Hepatic stellate cell (primary cell): ENCODE results near the gene APEX1.
A peak's percentile ranks its signal among the peaks of the same experiment; 100 is the strongest.
"Not testable (repeated sequence)": the region's sequence is repeated elsewhere in the genome, so short reads cannot be mapped to it uniquely, and the experiment has no call there.

Source experiments
- DNase-seq: peaks from one replicate; pipeline ENCODE4 v3.0.0; 2011; ENCODE audit warnings: low spot score

Gene APEX1

DNA sequence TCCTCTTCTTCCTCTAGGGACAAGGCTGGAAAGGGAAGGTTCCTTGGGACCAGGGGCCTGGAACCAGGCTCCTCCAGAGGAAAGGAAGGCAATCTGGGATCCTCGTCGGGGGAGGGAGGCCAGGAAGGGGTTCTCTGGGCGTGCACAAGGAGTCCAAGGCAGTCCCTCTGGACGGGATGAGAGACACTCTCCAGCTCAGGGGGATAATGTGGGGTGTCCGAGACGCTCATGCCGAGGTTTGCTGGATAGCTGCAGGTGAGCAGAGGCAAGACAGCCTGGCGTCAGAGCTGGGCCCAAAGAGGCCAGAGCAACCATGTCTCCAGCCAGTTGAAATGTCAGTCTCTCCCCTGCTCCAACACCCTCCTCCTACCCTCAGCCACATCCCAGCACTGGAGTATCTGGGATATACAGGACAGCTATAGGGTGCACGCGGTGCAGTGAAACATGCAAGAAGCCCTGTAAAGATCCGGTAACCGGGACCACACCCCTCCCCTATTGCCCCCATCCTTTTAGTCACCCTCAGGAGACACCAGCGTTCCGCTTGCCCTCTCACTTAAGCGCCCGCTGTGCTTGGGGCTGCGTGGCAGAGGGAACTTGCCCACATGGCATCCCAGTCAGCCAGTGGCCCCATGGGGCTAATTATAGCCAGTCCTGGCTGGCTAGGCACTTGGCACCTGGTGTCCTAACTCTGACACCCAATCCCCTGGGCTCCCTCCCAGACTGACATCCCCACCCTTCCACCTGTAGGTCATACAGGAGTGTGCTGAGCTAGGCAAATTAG is 19.3 kb upstream of the APEX1 start, which contains the start of gene KLHL33:
Gene KLHL33 (minus strand): TSS at position 585 of the 781 bp plus-strand sequence. CDS start 355 bp downstream, at position 230.
- no peak for DNase-seq

DNA sequence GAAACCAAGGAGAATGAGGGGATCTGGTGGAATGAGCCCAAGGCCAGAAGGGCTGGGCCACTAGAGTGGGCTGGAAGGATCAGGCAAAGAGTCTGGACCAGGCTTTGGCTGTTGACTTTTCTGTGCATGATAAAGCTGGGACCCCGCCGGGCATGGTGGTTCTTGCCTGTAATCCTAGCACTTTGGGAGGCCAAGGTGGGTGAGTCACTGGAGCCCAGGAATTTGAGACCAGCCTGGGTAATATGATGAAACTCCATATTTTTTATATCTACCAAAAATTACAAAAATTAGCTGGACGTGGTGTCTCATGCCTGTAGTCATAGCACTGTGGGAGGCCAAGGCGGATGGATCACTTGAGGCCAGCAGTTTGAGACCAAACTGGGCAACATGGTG is 18.7 kb upstream of the APEX1 start:
- DNase-seq: no peak

DNA sequence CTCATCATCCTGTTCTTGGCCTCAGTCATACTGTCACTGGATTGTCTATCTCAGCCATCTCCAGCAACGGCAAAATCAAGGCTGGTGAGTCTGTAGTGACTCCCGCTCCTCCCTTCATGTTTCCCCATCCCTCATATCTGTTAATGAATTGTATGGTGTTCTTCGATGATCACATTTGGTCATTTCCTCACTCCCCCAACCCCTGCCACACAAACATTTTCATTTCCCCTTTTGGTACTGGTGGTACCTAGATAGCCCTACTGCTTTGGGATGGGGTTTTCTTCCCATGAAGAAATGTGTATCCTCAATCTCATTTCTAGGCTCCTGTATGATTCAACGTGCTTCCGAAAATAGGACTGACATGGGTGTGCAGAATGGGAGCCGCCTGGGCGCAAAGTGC is 16.4 kb upstream of the APEX1 start:
- no peak for DNase-seq

DNA sequence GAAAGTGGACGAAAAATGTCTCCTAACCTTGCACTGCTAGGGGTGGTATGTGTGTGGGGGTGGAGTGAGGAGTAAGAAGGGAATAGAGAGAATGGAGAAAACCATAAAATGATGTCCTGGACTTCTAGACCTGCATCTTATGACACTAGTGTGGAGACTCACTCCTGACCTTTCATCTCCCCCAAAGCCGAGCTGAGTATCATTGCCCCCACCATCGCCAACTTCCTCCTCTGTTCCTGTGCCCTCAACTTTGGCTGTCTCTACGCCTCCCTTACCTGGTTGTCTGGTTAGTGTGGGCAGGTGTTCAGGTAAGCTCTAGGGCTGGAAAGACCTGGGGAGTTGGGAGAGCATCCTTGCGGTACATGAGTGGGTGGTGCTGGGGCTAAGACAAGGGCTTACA is 14.6 kb upstream of the APEX1 start:
- DNase-seq: no peak

DNA sequence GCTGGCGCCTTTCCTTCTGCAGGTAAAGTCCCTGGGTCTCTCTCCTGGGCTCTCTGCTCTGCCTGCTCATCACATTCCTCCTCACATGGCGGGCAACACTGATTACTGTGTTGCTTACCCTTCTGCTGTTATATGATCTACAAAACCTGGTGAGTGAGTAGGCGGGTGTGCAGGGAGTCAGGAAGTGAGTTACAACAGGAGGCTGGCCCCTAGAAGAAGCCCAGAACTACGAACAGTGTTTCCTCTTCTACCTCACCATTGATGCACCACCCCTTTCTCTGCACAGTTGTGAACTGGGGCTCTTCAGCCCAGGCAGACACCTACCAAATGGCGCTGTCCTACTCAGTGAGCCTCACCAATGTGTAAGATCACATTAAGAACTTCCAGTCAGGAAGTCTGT is 14.1 kb upstream of the APEX1 start:
- no peak for DNase-seq

DNA sequence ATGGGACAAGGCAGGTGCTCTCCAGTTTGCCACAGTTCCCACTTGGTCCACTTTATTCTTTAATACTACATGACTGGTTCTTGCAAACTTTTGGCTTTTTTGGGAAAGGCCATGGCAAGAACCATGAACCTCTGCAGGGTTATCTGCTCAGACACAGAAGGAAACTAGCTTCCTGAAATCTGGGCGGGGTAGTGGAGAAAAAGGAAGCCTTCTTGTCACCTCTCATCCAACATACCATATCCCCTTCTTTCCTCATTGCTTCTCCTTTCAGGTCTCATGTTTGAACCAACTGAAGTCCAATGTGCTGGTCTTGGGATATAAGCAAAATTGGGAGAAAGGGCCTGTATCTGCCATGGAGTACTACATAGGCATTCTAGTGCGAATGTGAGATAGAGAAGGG is 13.6 kb upstream of the APEX1 start:
- no peak for DNase-seq

DNA sequence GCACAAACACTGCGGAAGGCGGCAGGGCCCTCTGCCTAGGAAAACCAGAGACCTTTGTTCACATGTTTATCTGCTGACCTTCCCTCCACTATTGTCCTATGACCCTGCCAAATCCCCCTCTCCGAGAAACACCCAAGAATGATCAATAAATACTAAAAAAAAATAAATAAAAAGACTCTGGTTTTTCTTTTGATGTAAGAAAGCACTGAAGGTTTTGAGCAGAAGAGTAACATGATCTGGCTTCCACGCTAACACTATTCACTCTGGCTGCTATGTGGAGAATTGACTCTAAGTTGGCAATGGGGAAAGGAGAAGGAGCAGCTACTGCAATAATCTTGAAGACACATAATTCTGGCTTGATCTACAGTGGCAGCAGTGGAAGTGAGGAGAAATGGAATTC is 11.4 kb upstream of the APEX1 start:
- not testable (repeated sequence) for DNase-seq

DNA sequence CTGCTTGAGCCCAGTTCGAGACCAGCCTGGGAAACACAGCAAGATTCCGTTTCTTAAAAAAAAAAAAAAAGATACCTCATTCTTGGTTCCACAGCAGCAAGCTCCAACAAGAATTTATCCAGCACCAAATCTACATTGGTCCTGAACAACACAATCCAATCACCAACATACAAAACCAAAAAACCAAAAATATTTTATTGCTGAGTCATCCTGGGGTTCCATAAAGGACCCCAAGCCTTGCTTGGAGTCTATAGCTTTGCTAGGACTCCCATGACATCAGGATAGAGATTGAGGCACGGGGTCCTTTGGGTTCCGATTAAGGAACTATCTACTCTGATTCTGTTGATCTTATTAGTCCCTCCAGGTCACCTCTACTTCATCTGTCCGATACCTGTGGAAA is 8.1 kb upstream of the APEX1 start:
- DNase-seq: no peak

DNA sequence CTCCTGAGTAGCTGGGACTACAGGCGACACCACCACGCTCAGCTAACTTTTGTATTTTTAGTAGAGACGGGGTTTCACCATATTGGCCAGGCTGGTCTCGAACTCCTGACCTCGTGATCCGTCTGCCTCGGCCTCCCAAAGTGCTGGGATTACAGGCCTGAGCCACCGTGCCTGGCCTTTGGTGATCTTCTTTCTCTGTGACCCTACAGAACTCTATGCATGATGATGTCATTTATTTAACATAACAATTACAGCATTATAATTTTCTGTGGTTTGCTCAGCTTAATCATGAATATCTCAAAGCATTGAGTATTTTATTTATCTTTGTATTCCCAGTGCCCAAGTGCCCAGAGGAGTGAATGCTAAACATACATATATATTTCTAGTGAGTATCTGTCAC is 2.2 kb upstream of the APEX1 start:
- not testable (repeated sequence) for DNase-seq

DNA sequence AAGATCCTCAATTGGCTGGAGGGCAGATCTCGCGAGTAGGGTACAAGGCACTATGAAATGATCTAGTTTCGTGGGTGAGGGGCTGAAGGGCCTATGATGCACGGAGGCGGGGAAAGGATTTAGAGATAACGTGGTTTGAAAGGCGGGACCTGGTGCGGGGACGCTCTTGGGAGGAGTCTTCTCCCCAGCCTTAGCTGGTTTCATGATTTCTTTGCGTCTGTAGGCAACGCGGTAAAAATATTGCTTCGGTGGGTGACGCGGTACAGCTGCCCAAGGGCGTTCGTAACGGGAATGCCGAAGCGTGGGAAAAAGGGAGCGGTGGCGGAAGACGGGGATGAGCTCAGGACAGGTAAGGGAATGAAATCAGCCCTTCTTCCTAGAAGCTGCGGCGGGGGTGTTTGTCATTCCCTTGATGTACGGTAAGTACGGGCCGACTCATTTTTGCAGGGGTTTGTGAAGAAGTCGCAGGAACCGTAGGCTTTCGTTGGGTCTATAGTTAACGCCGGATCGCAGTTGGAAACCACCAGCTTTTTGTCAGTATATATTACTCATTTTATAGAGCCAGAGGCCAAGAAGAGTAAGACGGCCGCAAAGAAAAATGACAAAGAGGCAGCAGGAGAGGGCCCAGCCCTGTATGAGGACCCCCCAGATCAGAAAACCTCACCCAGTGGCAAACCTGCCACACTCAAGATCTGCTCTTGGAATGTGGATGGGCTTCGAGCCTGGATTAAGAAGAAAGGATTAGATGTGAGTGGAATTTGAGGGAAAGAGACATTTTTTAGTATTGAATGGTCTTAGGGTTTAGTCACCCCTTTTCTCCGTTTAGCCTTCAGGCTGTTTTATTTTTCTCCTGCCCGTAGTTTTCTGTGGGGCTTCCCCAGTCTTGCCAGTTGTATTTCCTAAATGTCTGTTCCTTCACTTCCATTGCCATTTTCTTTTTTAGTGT is 602 bp downstream of the APEX1 start:
- DNase-seq: peak; percentile 81

DNA sequence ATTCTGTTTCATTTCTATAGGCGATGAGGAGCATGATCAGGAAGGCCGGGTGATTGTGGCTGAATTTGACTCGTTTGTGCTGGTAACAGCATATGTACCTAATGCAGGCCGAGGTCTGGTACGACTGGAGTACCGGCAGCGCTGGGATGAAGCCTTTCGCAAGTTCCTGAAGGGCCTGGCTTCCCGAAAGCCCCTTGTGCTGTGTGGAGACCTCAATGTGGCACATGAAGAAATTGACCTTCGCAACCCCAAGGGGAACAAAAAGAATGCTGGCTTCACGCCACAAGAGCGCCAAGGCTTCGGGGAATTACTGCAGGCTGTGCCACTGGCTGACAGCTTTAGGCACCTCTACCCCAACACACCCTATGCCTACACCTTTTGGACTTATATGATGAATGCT is 1.9 kb downstream of the APEX1 start:
- DNase-seq: no peak

DNA sequence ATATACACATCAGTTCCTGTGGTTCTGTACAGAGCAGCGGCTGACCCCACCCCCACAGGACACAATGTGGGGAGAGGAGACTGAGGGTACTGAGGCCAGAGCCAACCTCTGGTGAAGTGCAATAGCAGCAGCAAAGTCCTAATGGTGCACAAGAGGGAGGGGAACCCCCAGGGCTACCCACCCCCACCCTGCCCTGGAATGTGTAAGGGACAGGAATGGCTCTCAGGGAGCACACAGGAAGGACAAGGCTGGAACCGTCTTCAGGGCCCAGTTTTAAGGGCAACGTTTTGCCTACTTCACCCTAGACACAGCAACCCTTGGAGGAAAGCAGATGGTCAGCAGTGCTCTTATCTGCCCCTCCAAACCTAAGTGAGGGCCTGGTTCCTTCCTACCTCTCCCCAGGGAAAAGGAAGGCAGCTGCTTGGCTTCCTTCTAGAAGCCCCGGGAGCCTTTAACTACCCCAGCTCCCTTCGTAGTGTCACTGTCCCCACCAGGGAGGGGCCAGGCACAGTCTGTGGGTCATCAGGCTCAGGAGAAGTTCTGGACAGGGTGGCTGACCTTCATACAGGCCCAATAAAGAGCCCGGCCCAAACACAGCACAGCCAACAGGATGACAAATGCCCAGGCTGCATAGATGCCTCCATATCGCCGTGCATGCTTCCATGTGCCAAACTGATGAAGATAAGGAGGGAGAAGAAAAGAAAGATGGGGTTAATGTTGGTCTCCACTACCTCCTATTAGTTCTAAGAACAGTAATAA is 3.2 kb downstream of the APEX1 start:
- DNase-seq: no peak

DNA sequence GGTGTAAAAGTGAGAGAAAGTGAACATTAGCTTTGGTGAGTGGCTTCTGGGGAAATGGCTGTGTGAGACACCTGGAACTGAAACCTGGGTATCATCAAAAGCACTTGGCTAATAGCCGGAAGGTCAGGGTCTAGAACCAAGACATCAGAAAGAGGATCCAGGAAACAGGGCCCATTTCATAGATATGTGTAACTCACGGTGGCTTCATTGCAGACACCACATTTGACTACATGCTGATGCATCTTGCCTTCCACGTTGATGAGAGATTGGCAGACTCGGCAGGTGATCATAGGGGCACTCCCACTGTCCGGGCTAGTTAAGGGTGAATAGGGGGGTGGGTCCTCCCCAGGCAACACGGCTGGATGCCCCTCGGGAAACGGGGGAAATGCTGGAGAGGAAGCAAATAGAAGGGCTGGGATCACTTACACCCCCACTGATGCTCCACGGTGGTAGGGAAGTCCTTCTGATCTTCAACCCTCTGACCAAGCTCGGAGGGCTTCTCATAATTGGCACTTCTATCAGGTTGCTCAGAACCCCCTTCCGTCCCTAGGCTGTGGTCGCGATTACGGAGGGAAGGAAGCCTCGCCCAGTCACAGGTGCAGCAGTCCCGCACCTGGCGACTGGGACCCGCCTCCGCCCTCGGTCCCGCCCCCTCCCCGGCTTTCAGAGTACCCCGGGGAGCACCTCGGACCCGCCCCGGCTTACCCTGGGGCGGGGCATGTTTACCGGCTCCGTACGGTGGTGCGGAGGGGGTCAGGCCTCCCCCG is 5.6 kb downstream of the APEX1 start:
- DNase-seq: no peak

DNA sequence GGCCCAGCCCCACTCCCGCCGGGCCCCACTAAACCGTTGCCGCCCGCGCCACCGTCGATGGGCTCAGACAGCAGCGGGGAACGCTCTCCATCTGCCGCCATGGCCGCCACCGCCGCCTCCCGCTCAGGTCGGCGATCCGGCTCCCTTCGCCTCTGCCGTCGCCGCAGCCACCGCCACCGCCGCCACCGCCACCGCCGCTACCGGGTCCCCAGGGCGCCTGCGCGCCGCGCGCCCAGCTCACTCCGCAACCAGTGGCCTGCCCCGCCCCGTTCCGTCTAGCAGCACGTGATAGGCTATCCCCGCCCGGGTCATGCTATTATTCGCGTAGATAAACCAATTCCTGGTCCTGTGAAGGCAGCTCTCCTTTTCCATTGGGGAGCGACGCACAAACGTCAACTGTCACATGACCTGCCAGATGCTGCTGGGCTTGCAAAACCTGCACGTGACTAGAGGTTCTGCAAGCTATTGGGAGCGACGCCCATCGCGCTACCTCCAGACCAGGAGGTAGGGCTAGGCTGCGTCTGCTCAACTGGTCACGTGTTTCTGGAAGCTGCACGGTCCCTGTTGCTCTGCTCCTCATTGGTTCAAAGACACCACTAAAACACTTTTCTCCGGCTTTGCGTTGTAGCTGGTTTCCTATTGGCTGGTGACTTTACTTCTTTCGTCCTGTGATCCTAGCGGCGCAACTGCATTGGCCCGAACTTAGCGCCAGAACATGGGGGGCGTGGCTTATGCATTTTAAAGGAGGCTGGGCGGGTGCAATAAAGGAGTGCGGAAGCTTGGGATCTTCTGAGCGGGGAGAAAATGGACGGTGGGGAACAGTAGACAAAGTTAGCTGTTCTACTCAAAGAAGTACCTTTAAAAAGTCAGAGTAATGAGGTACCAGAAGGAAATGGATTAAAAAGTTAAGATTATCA is 6.5 kb downstream of the APEX1 start, which contains the start of gene PIP4P1:
Gene PIP4P1 (minus strand): TSS at position 210 of the 917 bp plus-strand sequence. CDS start 109 bp downstream, at position 101.
- peak; percentile 94 for DNase-seq

DNA sequence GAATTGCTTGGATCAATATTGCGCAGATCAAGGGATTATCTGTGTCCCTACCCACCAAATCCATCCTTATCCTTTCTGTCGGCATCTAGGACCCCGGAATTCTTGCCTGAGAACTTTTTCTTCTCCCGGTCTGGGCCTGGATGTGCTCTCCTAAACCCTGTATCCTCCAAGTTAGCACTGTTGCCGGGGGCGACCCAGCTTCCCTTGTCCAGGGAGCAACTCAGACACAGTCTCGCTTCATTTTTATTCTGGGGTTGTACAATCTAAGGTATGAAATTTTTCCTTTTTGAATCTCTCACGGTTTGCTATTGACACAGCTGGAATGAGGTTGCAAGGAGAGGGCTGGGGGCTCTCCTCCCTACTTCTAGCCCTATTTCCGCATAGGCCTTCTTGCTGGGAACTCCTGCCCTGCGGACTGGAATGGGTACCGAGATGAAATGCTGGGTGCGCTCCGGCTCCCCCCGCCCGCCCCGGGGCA is 13.8 kb downstream of the APEX1 start:
- DNase-seq: peak; percentile 33

DNA sequence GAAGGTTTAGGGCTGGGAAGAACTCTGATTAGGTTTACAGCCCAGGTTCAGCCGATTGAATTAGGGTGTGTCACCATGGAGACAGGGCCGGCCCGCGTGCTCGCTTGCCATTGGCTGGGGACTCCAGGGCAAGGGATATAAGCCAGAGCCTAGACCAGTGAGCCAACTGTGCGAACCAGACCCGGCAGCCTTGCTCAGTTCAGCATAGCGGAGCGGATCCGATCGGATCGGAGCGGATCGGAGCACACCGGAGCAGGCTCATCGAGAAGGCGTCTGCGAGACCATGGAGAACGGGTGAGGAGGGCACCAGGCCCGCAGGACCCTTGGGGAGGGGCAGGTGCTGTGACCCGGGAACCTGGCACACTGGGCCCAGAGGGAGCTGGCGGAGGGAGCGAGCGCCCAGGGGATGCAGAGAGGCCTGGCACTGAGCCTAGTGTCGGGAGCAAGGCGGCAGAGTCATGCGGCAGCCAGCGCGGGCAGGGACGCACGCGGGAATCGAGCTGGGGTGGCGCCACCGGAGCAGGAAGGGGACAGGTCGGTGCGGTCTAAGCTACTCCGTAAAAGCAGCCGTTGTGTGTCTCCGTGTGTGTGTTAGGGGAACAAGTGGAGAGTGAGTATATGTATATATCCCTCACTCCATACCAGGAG is 14.3 kb downstream of the APEX1 start, which contains the start of gene PNP:
Gene PNP (plus strand): TSS at position 165 of the 648 bp plus-strand sequence. CDS start 119 bp downstream, at position 284.
- peak; percentile 94 for DNase-seq

DNA sequence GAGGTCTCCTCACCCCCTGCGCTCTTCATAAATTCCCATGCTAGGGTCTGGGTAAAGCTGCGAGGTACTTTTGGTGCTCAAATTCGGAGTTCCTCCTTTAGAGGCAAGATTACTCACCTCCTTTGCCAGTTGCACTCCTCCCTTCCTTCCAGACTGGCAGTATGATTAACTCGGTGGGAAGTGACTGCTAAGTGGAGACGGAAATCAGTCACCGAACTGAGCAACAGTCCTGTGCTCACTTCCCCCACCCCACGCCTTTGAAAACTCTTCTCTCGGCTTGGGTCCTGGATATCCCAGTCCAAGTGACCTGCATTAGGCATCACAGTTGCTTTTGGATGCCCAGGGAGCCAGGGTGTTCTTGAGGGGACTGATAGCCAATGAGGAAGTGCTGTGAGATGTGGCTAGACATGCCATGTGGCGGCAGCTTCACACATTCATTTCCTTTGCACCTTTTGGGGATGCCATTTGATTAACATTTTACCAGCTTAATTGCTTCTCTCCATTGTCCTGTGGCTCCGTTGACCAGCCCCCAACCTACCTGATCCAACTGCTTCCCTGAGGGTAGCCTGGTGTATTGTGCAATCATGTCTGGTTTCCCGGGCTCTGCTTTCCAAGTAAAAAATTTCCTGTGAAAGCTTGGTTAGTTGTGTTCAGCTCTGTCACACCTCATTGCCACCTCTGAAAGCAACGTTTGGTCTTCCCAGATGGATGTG is 15.0 kb downstream of the APEX1 start:
- DNase-seq: peak; percentile 65

DNA sequence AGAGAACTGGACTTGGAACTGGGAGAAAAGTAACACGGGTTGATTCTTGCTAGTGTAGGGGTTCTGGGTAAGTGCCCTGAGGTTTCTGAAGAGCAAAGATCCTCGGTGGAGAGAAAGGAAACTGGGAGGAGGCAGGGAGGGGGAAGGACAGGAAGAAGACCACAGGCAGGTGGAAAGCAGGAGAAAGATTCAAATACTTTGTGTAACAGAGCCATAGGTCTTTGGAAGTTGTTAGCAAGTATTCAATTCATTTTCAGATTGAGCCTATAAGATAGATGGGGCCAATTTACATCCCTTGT is 15.5 kb downstream of the APEX1 start:
- no peak for DNase-seq
